Non-pigmented ciliary epithelial cell (primary cell): Measurements from ENCODE around the gene PIK3CD.

Source experiments
- DNase-seq: peaks from one replicate; pipeline ENCODE4 v3.0.0-alpha.2; 2010; ENCODE audit warnings: low read depth

Gene PIK3CD

GRCh38 chr1:9774712-9775679, 123.5 kb downstream of the PIK3CD start:
- DNase-seq, result no peak

- no peak for DNase-seq
These were observed 125.2 kb downstream of the PIK3CD start for GRCh38 chr1:9776685-9777084.
